Measurements from ENCODE around the gene CHMP2B. TPM values are rescaled to one million over a fixed set of nuclear protein-coding genes. Genes with fewer than 3 reads are reported as not detected.

Gene CHMP2B
- polyA plus RNA-seq, 4 donors = 32.9 to 73.0 (median 64.1) TPM

DNA sequence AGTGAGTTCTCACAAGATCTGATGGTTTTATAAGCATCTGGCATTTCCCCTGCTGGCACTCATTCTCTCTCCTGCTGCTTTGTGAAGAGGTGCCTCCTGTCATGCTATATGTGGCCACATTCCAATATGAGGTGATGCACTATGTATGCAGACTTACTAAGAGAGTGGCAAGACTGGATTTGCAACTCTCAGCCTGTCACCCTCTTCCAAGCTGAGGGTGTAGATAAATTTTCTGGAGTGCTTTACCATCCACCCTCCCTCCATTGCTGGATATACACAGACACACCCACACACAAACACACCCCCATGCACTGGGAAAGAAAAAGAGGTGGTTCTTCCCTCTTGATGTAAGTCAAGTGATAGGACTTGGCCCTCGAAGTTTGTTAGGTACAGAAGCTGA lies 30.2 kb upstream of the CHMP2B start:
- Histone ChIP-seq H3K4me1 (ENCODE audit: control insufficient read depth in 3 of 3, insufficient read depth in 2 of 3, low read depth in 1 of 3, low read length in 2 of 3) (peaks cover 0 to 21% (median 9%) of the 10 kb centered on the region in 3 donors), H3K27ac (ENCODE audit: low read depth in 1 of 3, low read length in 2 of 3) (peak overlapping the region in 1 of 3 donors; percentile 24), H3K9me3 (ENCODE audit: control insufficient read depth in 2 of 2, insufficient read depth in 1 of 2, low read depth in 1 of 2, low read length in 1 of 2) (peaks cover 2 to 12% of the 10 kb centered on the region in 2 donors), H3K4me3 (ENCODE audit: low read depth in 1 of 3, low read length in 3 of 3) (no peak overlapping the region), H3K27me3 (ENCODE audit: control insufficient read depth in 3 of 3, insufficient read depth in 3 of 3, low read length in 3 of 3) (no peaks in the 10 kb centered on the region), H3K36me3 (ENCODE audit: control insufficient read depth in 3 of 3, insufficient read depth in 2 of 3, low read depth in 1 of 3, low read length in 3 of 3) (no peaks in the 10 kb centered on the region)
- WGBS, 3 donors = 19 to 38% (median 22%) methylated on average over 1 of the region's 1 CpG
- FAIRE-seq = no peak
- no peak for DNase-seq

DNA sequence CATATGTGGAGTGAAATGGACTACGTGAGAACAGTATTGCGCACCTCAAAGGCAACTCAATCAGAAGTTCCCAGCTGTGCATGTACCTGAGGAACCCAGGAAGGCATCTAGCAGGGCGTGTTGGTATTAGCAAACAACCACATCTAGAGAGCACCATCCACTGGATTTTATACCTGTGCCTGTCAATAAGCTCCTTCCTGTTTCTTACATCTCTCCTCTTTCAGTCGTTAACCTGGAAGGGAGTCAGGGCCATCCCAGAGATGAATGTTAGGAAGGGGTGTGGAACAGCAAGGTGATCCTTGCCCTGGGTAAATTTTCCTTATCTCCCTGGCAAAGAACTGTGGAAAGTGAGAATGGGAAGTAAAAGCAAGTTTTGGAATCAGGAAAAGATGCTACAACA lies 29.6 kb upstream of the CHMP2B start:
- WGBS, 3 donors = 53 to 63% (median 58%) methylated on average over 4 of the region's 4 CpGs
- H3K27ac ChIP-seq (ENCODE audit: low read depth in 1 of 3, low read length in 2 of 3) = peak overlapping the region in 1 of 3 donors; percentile 24
- no peak overlapping the region for H3K4me3 ChIP-seq (ENCODE audit: low read depth in 1 of 3, low read length in 3 of 3)
- peak; percentile 47 to 72 for DNase-seq
- no peaks in the 10 kb centered on the region for H3K27me3 ChIP-seq (ENCODE audit: control insufficient read depth in 3 of 3, insufficient read depth in 3 of 3, low read length in 3 of 3)
- H3K9me3 ChIP-seq (ENCODE audit: control insufficient read depth in 2 of 2, insufficient read depth in 1 of 2, low read depth in 1 of 2, low read length in 1 of 2) = peaks cover 2 to 12% of the 10 kb centered on the region in 2 donors
- no peak for FAIRE-seq
- no peaks in the 10 kb centered on the region for H3K36me3 ChIP-seq (ENCODE audit: control insufficient read depth in 3 of 3, insufficient read depth in 2 of 3, low read depth in 1 of 3, low read length in 3 of 3)
- peaks cover 0 to 21% (median 9%) of the 10 kb centered on the region in 3 donors for H3K4me1 ChIP-seq (ENCODE audit: control insufficient read depth in 3 of 3, insufficient read depth in 2 of 3, low read depth in 1 of 3, low read length in 2 of 3)

DNA sequence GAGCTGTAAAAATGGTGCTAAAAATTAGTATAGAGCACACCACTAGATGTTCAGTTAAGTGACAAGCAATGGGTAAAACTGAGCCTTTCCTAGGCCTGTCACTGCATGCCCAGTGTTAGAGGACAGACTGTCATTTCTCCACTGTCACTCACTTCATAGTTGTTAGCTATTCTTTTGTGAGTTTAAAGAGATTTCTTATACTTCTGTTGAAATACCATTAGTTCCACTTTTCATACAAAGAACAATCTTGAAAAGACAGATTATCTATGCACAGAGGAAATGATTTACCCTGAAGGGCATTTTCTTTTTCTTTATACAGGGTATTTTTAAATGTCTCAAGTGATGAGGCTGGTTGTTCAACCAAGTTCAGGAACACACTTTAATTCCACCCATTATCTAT lies 28.3 kb upstream of the CHMP2B start:
- Histone ChIP-seq H3K27me3 (ENCODE audit: control insufficient read depth in 3 of 3, insufficient read depth in 3 of 3, low read length in 3 of 3) (no peaks in the 10 kb centered on the region), H3K9me3 (ENCODE audit: control insufficient read depth in 2 of 2, insufficient read depth in 1 of 2, low read depth in 1 of 2, low read length in 1 of 2) (peaks cover 2 to 12% of the 10 kb centered on the region in 2 donors), H3K4me3 (ENCODE audit: low read depth in 1 of 3, low read length in 3 of 3) (no peak overlapping the region), H3K27ac (ENCODE audit: low read depth in 1 of 3, low read length in 2 of 3) (peak overlapping the region in 1 of 3 donors; percentile 31), H3K4me1 (ENCODE audit: control insufficient read depth in 3 of 3, insufficient read depth in 2 of 3, low read depth in 1 of 3, low read length in 2 of 3) (peaks cover 0 to 21% (median 9%) of the 10 kb centered on the region in 3 donors), H3K36me3 (ENCODE audit: control insufficient read depth in 3 of 3, insufficient read depth in 2 of 3, low read depth in 1 of 3, low read length in 3 of 3) (no peaks in the 10 kb centered on the region)
- DNase-seq (no peak), FAIRE-seq (no peak)

DNA sequence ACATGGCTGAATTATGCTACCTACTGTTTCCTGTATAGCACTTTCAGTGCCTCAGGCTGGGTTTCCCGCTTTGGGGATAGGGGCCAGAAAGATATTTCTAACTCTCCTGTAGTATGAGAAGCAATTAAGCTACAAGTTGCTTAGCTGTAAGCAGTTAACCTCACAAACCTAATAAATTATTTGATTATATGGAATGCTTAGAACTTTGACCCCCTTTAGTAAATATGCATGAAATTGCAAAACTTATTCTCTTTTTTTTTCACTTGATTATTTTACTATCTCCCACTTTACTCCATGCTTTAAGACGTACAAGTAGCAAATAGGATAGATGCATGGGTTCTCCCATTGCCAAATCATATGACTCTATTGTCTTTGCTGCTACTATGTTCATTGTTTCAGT lies 27.5 kb upstream of the CHMP2B start:
- FAIRE-seq (no peak), DNase-seq (peak in 1 of 2 donors; percentile 36)
- H3K9me3 ChIP-seq (ENCODE audit: control insufficient read depth in 2 of 2, insufficient read depth in 1 of 2, low read depth in 1 of 2, low read length in 1 of 2) = peaks cover 2 to 12% of the 10 kb centered on the region in 2 donors
- no peaks in the 10 kb centered on the region for H3K36me3 ChIP-seq (ENCODE audit: control insufficient read depth in 3 of 3, insufficient read depth in 2 of 3, low read depth in 1 of 3, low read length in 3 of 3)
- no peaks in the 10 kb centered on the region for H3K27me3 ChIP-seq (ENCODE audit: control insufficient read depth in 3 of 3, insufficient read depth in 3 of 3, low read length in 3 of 3)
- 31 to 46% (median 43%) methylated on average over 2 of the region's 2 CpGs for WGBS, 3 donors
- H3K4me1 ChIP-seq (ENCODE audit: control insufficient read depth in 3 of 3, insufficient read depth in 2 of 3, low read depth in 1 of 3, low read length in 2 of 3) = peaks cover 0 to 21% (median 9%) of the 10 kb centered on the region in 3 donors
- H3K4me3 ChIP-seq (ENCODE audit: low read depth in 1 of 3, low read length in 3 of 3) = no peak overlapping the region
- H3K27ac ChIP-seq (ENCODE audit: low read depth in 1 of 3, low read length in 2 of 3) = peak overlapping the region in 1 of 3 donors; percentile 31

DNA sequence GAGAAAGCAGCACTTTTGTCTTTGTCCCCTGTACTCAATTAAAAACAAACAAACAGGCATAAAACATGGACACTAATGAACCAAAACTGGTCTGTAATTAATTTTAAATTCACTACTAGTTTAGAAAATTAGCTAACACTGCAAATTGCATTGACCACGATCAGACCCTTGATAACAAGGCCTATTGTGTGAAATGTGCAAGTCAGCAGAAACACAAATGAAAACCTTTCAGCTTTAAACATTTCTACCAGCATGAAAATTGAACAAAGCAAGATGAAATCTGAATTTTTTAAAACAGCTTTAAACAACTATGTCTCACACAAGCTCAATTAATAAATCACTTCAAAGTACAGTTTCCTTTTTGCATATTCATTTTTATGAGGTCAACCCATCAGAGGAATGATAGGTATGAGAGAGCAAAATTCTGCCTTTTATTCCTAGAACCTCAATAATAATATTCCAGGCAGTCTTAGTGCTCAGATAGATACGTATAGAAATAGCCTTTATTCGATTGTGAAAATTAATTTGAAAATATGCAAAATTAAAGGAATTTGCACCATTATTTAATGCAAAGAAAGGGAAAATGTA lies 27.0 kb upstream of the CHMP2B start:
- H3K4me3 ChIP-seq (ENCODE audit: low read depth in 1 of 3, low read length in 3 of 3) = no peak overlapping the region
- peaks cover 2 to 12% of the 10 kb centered on the region in 2 donors for H3K9me3 ChIP-seq (ENCODE audit: control insufficient read depth in 2 of 2, insufficient read depth in 1 of 2, low read depth in 1 of 2, low read length in 1 of 2)
- H3K4me1 ChIP-seq (ENCODE audit: control insufficient read depth in 3 of 3, insufficient read depth in 2 of 3, low read depth in 1 of 3, low read length in 2 of 3) = peaks cover 0 to 24% (median 9%) of the 10 kb centered on the region in 3 donors
- DNase-seq (no peak), FAIRE-seq (no peak)
- WGBS, 3 donors = 70 to 73% (median 71%) methylated on average over 3 of the region's 3 CpGs
- no peak overlapping the region for H3K27ac ChIP-seq (ENCODE audit: low read depth in 1 of 3, low read length in 2 of 3)
- H3K27me3 ChIP-seq (ENCODE audit: control insufficient read depth in 3 of 3, insufficient read depth in 3 of 3, low read length in 3 of 3) = no peaks in the 10 kb centered on the region
- H3K36me3 ChIP-seq (ENCODE audit: control insufficient read depth in 3 of 3, insufficient read depth in 2 of 3, low read depth in 1 of 3, low read length in 3 of 3) = no peaks in the 10 kb centered on the region

DNA sequence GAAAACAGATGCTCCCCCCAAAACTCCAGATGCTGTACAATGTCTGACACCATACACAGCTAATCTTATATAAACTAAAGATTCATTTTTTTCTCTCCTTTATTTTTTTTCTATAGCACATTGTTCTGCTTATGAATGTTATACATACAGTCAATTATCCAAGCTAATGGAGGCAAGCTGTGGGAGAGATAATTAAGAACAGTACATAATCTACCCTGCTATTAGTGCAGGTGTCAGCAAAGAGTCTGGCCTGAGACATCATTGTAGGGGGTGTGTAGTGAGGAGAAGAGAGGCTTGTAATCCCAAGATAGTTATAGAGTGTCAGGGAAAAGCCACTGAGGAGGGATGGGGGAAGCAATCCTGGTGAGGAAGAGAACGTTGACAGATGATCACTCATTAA lies 25.4 kb upstream of the CHMP2B start:
- DNase-seq (no peak), FAIRE-seq (no peak)
- 74 to 80% (median 78%) methylated on average over 1 of the region's 1 CpG for WGBS, 3 donors
- H3K36me3 ChIP-seq (ENCODE audit: control insufficient read depth in 3 of 3, insufficient read depth in 2 of 3, low read depth in 1 of 3, low read length in 3 of 3) = no peaks in the 10 kb centered on the region
- H3K4me3 ChIP-seq (ENCODE audit: low read depth in 1 of 3, low read length in 3 of 3) = no peak overlapping the region
- peaks cover 0 to 24% (median 9%) of the 10 kb centered on the region in 3 donors for H3K4me1 ChIP-seq (ENCODE audit: control insufficient read depth in 3 of 3, insufficient read depth in 2 of 3, low read depth in 1 of 3, low read length in 2 of 3)
- H3K27ac ChIP-seq (ENCODE audit: low read depth in 1 of 3, low read length in 2 of 3) = no peak overlapping the region
- peaks cover 0 to 1% of the 10 kb centered on the region in 2 donors for H3K9me3 ChIP-seq (ENCODE audit: control insufficient read depth in 2 of 2, insufficient read depth in 1 of 2, low read depth in 1 of 2, low read length in 1 of 2)
- no peaks in the 10 kb centered on the region for H3K27me3 ChIP-seq (ENCODE audit: control insufficient read depth in 3 of 3, insufficient read depth in 3 of 3, low read length in 3 of 3)

DNA sequence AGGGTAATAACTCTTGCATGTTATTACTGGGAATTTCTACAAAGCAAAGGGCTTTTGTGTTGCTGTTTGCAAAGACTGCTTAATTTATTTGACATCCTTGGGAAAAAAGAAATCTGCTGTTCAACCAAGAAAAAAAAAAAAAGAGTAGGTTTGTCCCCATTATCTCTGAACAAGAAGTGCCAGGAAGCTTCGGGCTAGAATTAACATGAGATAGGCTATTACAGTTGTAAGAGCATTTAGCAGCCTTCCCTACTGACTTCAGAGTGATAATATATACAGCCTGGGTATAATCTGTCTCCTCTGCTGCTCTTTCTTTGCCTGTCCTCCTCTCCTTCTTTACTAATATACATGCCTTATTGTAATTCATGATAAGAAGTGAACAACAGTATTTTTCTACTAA lies 23.3 kb upstream of the CHMP2B start:
- Histone ChIP-seq H3K27me3 (ENCODE audit: control insufficient read depth in 3 of 3, insufficient read depth in 3 of 3, low read length in 3 of 3) (no peaks in the 10 kb centered on the region), H3K4me3 (ENCODE audit: low read depth in 1 of 3, low read length in 3 of 3) (no peak overlapping the region), H3K36me3 (ENCODE audit: control insufficient read depth in 3 of 3, insufficient read depth in 2 of 3, low read depth in 1 of 3, low read length in 3 of 3) (no peaks in the 10 kb centered on the region), H3K27ac (ENCODE audit: low read depth in 1 of 3, low read length in 2 of 3) (peak overlapping the region in 1 of 3 donors; percentile 55), H3K9me3 (ENCODE audit: control insufficient read depth in 2 of 2, insufficient read depth in 1 of 2, low read depth in 1 of 2, low read length in 1 of 2) (no peaks in the 10 kb centered on the region), H3K4me1 (ENCODE audit: control insufficient read depth in 3 of 3, insufficient read depth in 2 of 3, low read depth in 1 of 3, low read length in 2 of 3) (peaks cover 0 to 25% (median 3%) of the 10 kb centered on the region in 3 donors)
- no peak for FAIRE-seq
- WGBS, 3 donors = 10 to 40% (median 14%) methylated on average over 1 of the region's 1 CpG
- DNase-seq = peak in 1 of 2 donors; percentile 35

DNA sequence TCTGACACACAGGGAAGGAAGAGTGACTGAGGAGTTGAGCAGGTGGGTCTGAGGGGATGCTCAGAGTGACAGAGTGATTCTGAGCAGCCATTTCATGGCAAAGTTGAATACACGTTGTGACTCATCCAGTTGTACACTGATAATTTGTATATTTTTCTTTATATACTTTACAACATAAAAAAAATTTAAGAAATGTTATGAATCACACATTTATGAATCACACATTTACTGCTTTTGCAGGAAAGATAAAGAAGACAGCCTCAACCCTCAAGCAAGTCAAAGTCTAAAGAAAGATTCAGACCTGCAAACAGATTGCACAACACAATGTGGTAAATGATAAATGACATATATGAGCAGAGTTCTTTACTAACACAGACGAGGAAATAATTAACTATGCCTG lies 21.0 kb upstream of the CHMP2B start:
- Histone ChIP-seq H3K9me3 (ENCODE audit: control insufficient read depth in 2 of 2, insufficient read depth in 1 of 2, low read depth in 1 of 2, low read length in 1 of 2) (no peaks in the 10 kb centered on the region), H3K27me3 (ENCODE audit: control insufficient read depth in 3 of 3, insufficient read depth in 3 of 3, low read length in 3 of 3) (no peaks in the 10 kb centered on the region), H3K36me3 (ENCODE audit: control insufficient read depth in 3 of 3, insufficient read depth in 2 of 3, low read depth in 1 of 3, low read length in 3 of 3) (no peaks in the 10 kb centered on the region), H3K4me3 (ENCODE audit: low read depth in 1 of 3, low read length in 3 of 3) (no peak overlapping the region), H3K27ac (ENCODE audit: low read depth in 1 of 3, low read length in 2 of 3) (peak overlapping the region in 1 of 3 donors; percentile 65), H3K4me1 (ENCODE audit: control insufficient read depth in 3 of 3, insufficient read depth in 2 of 3, low read depth in 1 of 3, low read length in 2 of 3) (peaks cover 0 to 18% (median 3%) of the 10 kb centered on the region in 3 donors)
- 5 to 38% (median 16%) methylated on average over 2 of the region's 2 CpGs for WGBS, 3 donors
- peak; percentile 95 for FAIRE-seq
- DNase-seq = peak; percentile 86 to 94

DNA sequence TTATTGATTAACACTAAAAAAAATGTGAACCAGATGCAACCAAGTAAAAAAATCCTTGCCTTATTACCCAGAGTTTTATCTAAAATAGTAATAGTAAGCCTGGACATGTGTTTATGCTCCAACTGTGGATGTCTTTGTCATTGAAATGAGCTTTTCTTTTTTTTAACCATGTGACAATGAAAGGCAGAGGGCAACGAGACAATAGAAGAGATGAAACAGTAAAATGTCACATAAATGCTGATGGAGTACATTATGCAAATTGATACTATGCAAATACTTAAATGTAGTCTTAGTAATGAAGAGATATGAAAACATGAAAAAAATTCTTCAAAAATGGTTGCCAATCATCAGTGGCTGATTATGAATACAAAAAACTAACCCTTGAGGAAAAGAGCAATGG lies 20.5 kb upstream of the CHMP2B start:
- Histone ChIP-seq H3K36me3 (ENCODE audit: control insufficient read depth in 3 of 3, insufficient read depth in 2 of 3, low read depth in 1 of 3, low read length in 3 of 3) (no peaks in the 10 kb centered on the region), H3K9me3 (ENCODE audit: control insufficient read depth in 2 of 2, insufficient read depth in 1 of 2, low read depth in 1 of 2, low read length in 1 of 2) (no peaks in the 10 kb centered on the region), H3K27me3 (ENCODE audit: control insufficient read depth in 3 of 3, insufficient read depth in 3 of 3, low read length in 3 of 3) (no peaks in the 10 kb centered on the region), H3K4me3 (ENCODE audit: low read depth in 1 of 3, low read length in 3 of 3) (no peak overlapping the region), H3K27ac (ENCODE audit: low read depth in 1 of 3, low read length in 2 of 3) (peak overlapping the region in 1 of 3 donors; percentile 21), H3K4me1 (ENCODE audit: control insufficient read depth in 3 of 3, insufficient read depth in 2 of 3, low read depth in 1 of 3, low read length in 2 of 3) (peaks cover 0 to 18% (median 3%) of the 10 kb centered on the region in 3 donors)
- no peak for FAIRE-seq
- DNase-seq = no peak
- WGBS, 3 donors = 15 to 43% (median 24%) methylated on average over 1 of the region's 1 CpG

All from small intestine (tissue), 7 donors.